Neural cell (in vitro differentiated cells): ENCODE data around the gene IFNA14. TPM values are rescaled to one million over a fixed set of nuclear protein-coding genes. Genes with fewer than 3 reads are reported as not detected.
"Not testable (repeated sequence)": the region's sequence is repeated elsewhere in the genome, so short reads cannot be mapped to it uniquely, and the experiment has no call there.

Source experiments
- H2AFZ ChIP-seq: fragments of 200-600, 300-800 bp; sonication (generic), shearing (Covaris generic); 2 replicates; pipeline ENCODE4 v1.6.0; 2014; ENCODE audit warnings: low read depth, mild to moderate bottlenecking, antibody characterized with exemption, low read length, moderate library complexity
- H3F3A ChIP-seq: fragments of 200-600 bp; shearing (Covaris generic); 2 replicates; pipeline ENCODE4 v1.6.1; 2016; ENCODE audit warnings: mild to moderate bottlenecking, moderate library complexity, mixed read lengths, antibody characterized with exemption, low read length; ENCODE audit not compliant: insufficient read depth, poor library complexity, severe bottlenecking
- H3K27ac ChIP-seq: fragments of 200-600, 300-800 bp; sonication (generic), shearing (Covaris generic); 2 replicates; pipeline ENCODE4 v1.5.1; 2014; ENCODE audit warnings: mild to moderate bottlenecking, low read length, moderate library complexity
- H3K27me3 ChIP-seq: fragments of 300-800, 200-600 bp; sonication (generic), shearing (Covaris generic); 2 replicates; pipeline ENCODE4 v1.6.0; 2014; ENCODE audit warnings: mild to moderate bottlenecking, low read depth, low read length, moderate library complexity; ENCODE audit not compliant: insufficient read depth
- H3K36me3 ChIP-seq: fragments of 300-800, 200-600 bp; sonication (generic), shearing (Covaris generic); 2 replicates; pipeline ENCODE4 v1.5.1; 2014; ENCODE audit warnings: mild to moderate bottlenecking, antibody characterized with exemption, low read length, moderate library complexity; ENCODE audit not compliant: insufficient read depth
- H3K4me2 ChIP-seq: fragments of 300-800, 200-600 bp; sonication (generic), shearing (Covaris generic); 2 replicates; pipeline ENCODE4 v1.6.0; 2014; ENCODE audit warnings: mild to moderate bottlenecking, low read length
- H3K4me3 ChIP-seq: fragments of 300-800, 200-600 bp; sonication (generic), shearing (Covaris generic); 2 replicates; pipeline ENCODE4 v1.5.1; 2014; ENCODE audit warnings: mild to moderate bottlenecking, low read length, moderate library complexity
- H3K79me2 ChIP-seq: fragments of 200-600 bp; shearing (Covaris generic); replicated peaks from 2 replicates; pipeline ENCODE4 v1.6.0; 2014; ENCODE audit warnings: mild to moderate bottlenecking, low read length, moderate library complexity; ENCODE audit not compliant: insufficient read depth
- H3K9ac ChIP-seq: fragments of 300-800, 200-600 bp; sonication (generic), shearing (Covaris generic); 2 replicates; pipeline ENCODE4 v1.6.1; 2016; ENCODE audit warnings: mild to moderate bottlenecking, low read length, mixed read lengths
- H3K9me2 ChIP-seq: fragments of 200-600 bp; shearing (Covaris generic); 2 replicates; pipeline ENCODE4 v1.6.1; 2016; ENCODE audit warnings: mild to moderate bottlenecking, low read length, mixed read lengths; ENCODE audit not compliant: insufficient read depth
- H3K9me3 ChIP-seq: fragments of 200-600, 300-800 bp; sonication (generic), shearing (Covaris generic); 2 replicates; pipeline ENCODE4 v1.6.1; 2016; ENCODE audit warnings: mild to moderate bottlenecking, mixed run types, low read length, moderate library complexity, mixed read lengths
- H4K20me1 ChIP-seq: fragments of 200-600 bp; shearing (Covaris generic); 2 replicates; pipeline ENCODE4 v1.6.1; 2016; ENCODE audit warnings: mild to moderate bottlenecking, mixed run types; ENCODE audit not compliant: insufficient read depth
- CTCF ChIP-seq: fragments of 450-650 bp; IDR thresholded peaks from 2 replicates; pipeline ENCODE4 v1.5.1; 2014; ENCODE audit warnings: antibody characterized with exemption, mild to moderate bottlenecking, moderate library complexity; ENCODE audit not compliant: poor library complexity, severe bottlenecking
- EP300 ChIP-seq: fragments of 450-650 bp; conservative IDR thresholded peaks from 2 replicates; pipeline ENCODE4 v1.6.1; 2014; ENCODE audit warnings: antibody characterized with exemption, mild to moderate bottlenecking, moderate library complexity; ENCODE audit not compliant: poor library complexity, severe bottlenecking
- EZH2 ChIP-seq: fragments of 200-600, 300-800 bp; shearing (Covaris generic), sonication (generic); IDR thresholded peaks from 2 replicates; pipeline ENCODE4 v1.6.1; 2014; ENCODE audit warnings: antibody characterized with exemption, low read length, borderline replicate concordance, mild to moderate bottlenecking; ENCODE audit not compliant: insufficient read depth, poor library complexity, severe bottlenecking
- MXI1 ChIP-seq: fragments of 450-650 bp; conservative IDR thresholded peaks from 2 replicates; pipeline ENCODE4 v1.6.1; 2014; ENCODE audit warnings: antibody characterized with exemption, mild to moderate bottlenecking; ENCODE audit not compliant: poor library complexity, severe bottlenecking
- POLR2AphosphoS5 ChIP-seq: IDR thresholded peaks from 2 replicates; pipeline ENCODE4 v1.6.1; 2012
- RAD21 ChIP-seq: fragments of 450-650 bp; conservative IDR thresholded peaks from 2 replicates; pipeline ENCODE4 v1.6.1; 2014; ENCODE audit warnings: antibody characterized with exemption, mild to moderate bottlenecking, moderate library complexity
- REST ChIP-seq: IDR thresholded peaks from 2 replicates; pipeline ENCODE4 v1.6.1; 2012; ENCODE audit warnings: borderline replicate concordance
- SMC3 ChIP-seq: fragments of 450-650 bp; conservative IDR thresholded peaks from 2 replicates; pipeline ENCODE4 v1.6.1; 2014; ENCODE audit warnings: antibody characterized with exemption, mild to moderate bottlenecking, moderate library complexity; ENCODE audit not compliant: poor library complexity
- TAF1 ChIP-seq: IDR thresholded peaks from 2 replicates; pipeline ENCODE4 v1.6.1; 2012; ENCODE audit warnings: low read depth
- polyA plus RNA-seq: library from polyadenylated mRNA; depleted of rRNA; stranded (reverse); fragments of >200 nt; gene quantifications from 2 replicates; pipeline ENCODE4 v1.2.3, GENCODE V29; 2014

IFNA14 gene
- polyA plus RNA-seq, 1 donor from 2014 or later = not detected

GRCh38 chr9:21228122-21228521 lies 11.7 kb downstream of the IFNA14 start, which contains the start of gene IFNA17:
TSS of gene IFNA17 (minus strand) at chr9:21228222. CDS start at chr9:21228173, 49 bp downstream.
- Histone ChIP-seq H3K9me2 (no peaks in the 10 kb centered on the region), H4K20me1 (no peaks in the 10 kb centered on the region), H3F3A (no peaks in the 10 kb centered on the region), H3K36me3 (no peaks in the 10 kb centered on the region), H3K27me3 (no peaks in the 10 kb centered on the region), H3K9ac (no peak within 1 kb of the TSS), H3K4me2 (no peak within 1 kb of the TSS), H3K4me3 (no peak within 1 kb of the TSS), H3K9me3 (no peaks in the 10 kb centered on the region), H3K79me2 (no peaks in the 10 kb centered on the region), H3K27ac (no peak within 1 kb of the TSS), H2AFZ (no peak within 1 kb of the TSS)
- TF ChIP-seq RAD21 = no peak
- TF ChIP-seq SMC3 = no peak
- TF ChIP-seq POLR2AphosphoS5 = no peak
- no peak for TF ChIP-seq EP300
- no peak for TF ChIP-seq REST
- TF ChIP-seq MXI1 = no peak
- TF ChIP-seq CTCF = no peak
- no peak for TF ChIP-seq TAF1
- no peak for TF ChIP-seq EZH2

- H3K36me3 ChIP-seq, H3K79me2 ChIP-seq, H3K27me3 ChIP-seq, H3F3A ChIP-seq, H3K9me3 ChIP-seq, H2AFZ ChIP-seq, H3K9me2 ChIP-seq, H3K4me2 ChIP-seq, H4K20me1 ChIP-seq, H3K27ac ChIP-seq, H3K9ac ChIP-seq, H3K4me3 ChIP-seq: not testable (repeated sequence)
Measured at GRCh38 chr9:21217211-21217610, 22.6 kb downstream of the IFNA14 start, which contains the start of gene IFNA16. TSS of gene IFNA16 (minus strand) at chr9:21217311. CDS start at chr9:21217305, 6 bp downstream.

- H3K27ac ChIP-seq, H3K4me3 ChIP-seq, H3K9me2 ChIP-seq, H3K79me2 ChIP-seq, H3F3A ChIP-seq, H4K20me1 ChIP-seq, H3K36me3 ChIP-seq, H3K9ac ChIP-seq, H2AFZ ChIP-seq, H3K27me3 ChIP-seq, H3K4me2 ChIP-seq, H3K9me3 ChIP-seq: not testable (repeated sequence)
Measured at GRCh38 chr9:21213411-21214326, 26.1 kb downstream of the IFNA14 start.

GRCh38 chr9:21212160-21212559 lies 27.6 kb downstream of the IFNA14 start:
- not testable (repeated sequence) for H3K36me3 ChIP-seq, H3K9me2 ChIP-seq, H3K79me2 ChIP-seq, H3K9ac ChIP-seq, H3F3A ChIP-seq, H3K9me3 ChIP-seq, H3K27me3 ChIP-seq, H3K27ac ChIP-seq, H4K20me1 ChIP-seq, H3K4me3 ChIP-seq, H3K4me2 ChIP-seq, H2AFZ ChIP-seq

GRCh38 chr9:21210782-21211181 lies 29.0 kb downstream of the IFNA14 start:
- H3K79me2 ChIP-seq, H2AFZ ChIP-seq, H3K27me3 ChIP-seq, H3K36me3 ChIP-seq, H3K9me3 ChIP-seq, H3F3A ChIP-seq, H3K9me2 ChIP-seq, H3K9ac ChIP-seq, H4K20me1 ChIP-seq, H3K4me3 ChIP-seq, H3K27ac ChIP-seq, H3K4me2 ChIP-seq: not testable (repeated sequence)
